GM23338 (cell line): Measurements from ENCODE around the gene NBEAL2. TPM values are rescaled to one million over a fixed set of nuclear protein-coding genes. Genes with fewer than 3 reads are reported as not detected.

Experiments
- ATAC-seq: fragments of 200-7000 bp; cut with Tn5 transposase; 3 replicates; pipeline ENCODE4 v1.9.1; 2020
- DNase-seq: peaks from one replicate; pipeline ENCODE4 v3.0.0-alpha.2; 2015; ENCODE audit warnings: low spot score
- H2AFZ ChIP-seq: fragments of 200-600 bp; sonication (generic); 2 replicates; pipeline ENCODE4 v1.8.0; 2016; ENCODE audit warnings: antibody characterized with exemption, mild to moderate bottlenecking, moderate library complexity
- H3F3A ChIP-seq: fragments of 200-600 bp; sonication (generic); replicated peaks from 2 replicates; pipeline ENCODE4 v1.8.0; 2017; ENCODE audit warnings: antibody characterized with exemption, mixed run types, low read depth
- H3K27ac ChIP-seq: fragments of 200-600 bp; sonication (generic); 2 replicates; pipeline ENCODE4 v1.6.1; 2016; ENCODE audit warnings: low read depth
- H3K27me3 ChIP-seq: fragments of 200-600 bp; sonication (generic); 2 replicates; pipeline ENCODE4 v1.8.0; 2016; ENCODE audit warnings: mild to moderate bottlenecking, mixed run types, moderate library complexity; ENCODE audit not compliant: insufficient read depth
- H3K36me3 ChIP-seq: fragments of 200-600 bp; sonication (generic); 2 replicates; pipeline ENCODE4 v1.8.0; 2016; ENCODE audit warnings: mild to moderate bottlenecking; ENCODE audit not compliant: insufficient read depth
- H3K4me1 ChIP-seq: fragments of 200-600 bp; sonication (generic); 2 replicates; pipeline ENCODE4 v1.8.0; 2016; ENCODE audit warnings: mild to moderate bottlenecking, moderate library complexity; ENCODE audit not compliant: insufficient read depth
- H3K4me2 ChIP-seq: fragments of 200-600 bp; sonication (generic); 2 replicates; pipeline ENCODE4 v1.7.1; 2017; ENCODE audit warnings: mixed run types
- H3K4me3 ChIP-seq: fragments of 200-600 bp; sonication (generic); 2 replicates; pipeline ENCODE4 v1.6.1; 2016; ENCODE audit warnings: mixed run types
- H3K79me2 ChIP-seq: fragments of 200-600 bp; sonication (generic); replicated peaks from 2 replicates; pipeline ENCODE4 v1.8.0; 2017; ENCODE audit warnings: mild to moderate bottlenecking; ENCODE audit not compliant: insufficient read depth
- H3K9me2 ChIP-seq: fragments of 200-600 bp; sonication (generic); 2 replicates; pipeline ENCODE4 v1.8.0; 2017; ENCODE audit not compliant: insufficient read depth
- H4K20me1 ChIP-seq: fragments of 200-600 bp; sonication (generic); replicated peaks from 2 replicates; pipeline ENCODE4 v1.8.0; 2017; ENCODE audit warnings: mild to moderate bottlenecking; ENCODE audit not compliant: insufficient read depth
- H3K27ac Mint-ChIP-seq: 2 replicates; pipeline ENCODE4 v1.8.0; 2020; ENCODE audit warnings: inconsistent platforms, mild to moderate bottlenecking, moderate library complexity, mixed read lengths
- H3K27me3 Mint-ChIP-seq: 3 replicates; pipeline ENCODE4 v1.8.0; 2022; ENCODE audit warnings: low read depth, mild to moderate bottlenecking, moderate library complexity, mixed read lengths, inconsistent platforms; ENCODE audit not compliant: insufficient read depth, poor library complexity
- H3K36me3 Mint-ChIP-seq: 3 replicates; pipeline ENCODE4 v1.8.0; 2021; ENCODE audit warnings: low read depth, mild to moderate bottlenecking, inconsistent platforms, moderate library complexity, mixed read lengths
- H3K4me1 Mint-ChIP-seq: 3 replicates; pipeline ENCODE4 v1.8.0; 2020; ENCODE audit warnings: mild to moderate bottlenecking, inconsistent platforms, mixed read lengths
- H3K4me3 Mint-ChIP-seq: 3 replicates; pipeline ENCODE4 v1.8.0; 2021; ENCODE audit warnings: moderate library complexity, mild to moderate bottlenecking, inconsistent platforms, mixed read lengths
- H3K9me3 Mint-ChIP-seq: 3 replicates; pipeline ENCODE4 v1.8.0; 2020; ENCODE audit warnings: moderate library complexity, mild to moderate bottlenecking, inconsistent platforms, mixed read lengths
- CREB1 ChIP-seq: fragments of 250-450 bp; sonication (Bioruptor Pico); IDR thresholded peaks from 2 replicates; pipeline ENCODE4 v1.5.0; 2020; ENCODE audit warnings: low read depth, mild to moderate bottlenecking, moderate library complexity
- EZH2phosphoT487 ChIP-seq: fragments of 200-600 bp; sonication (generic); IDR thresholded peaks from one replicate; pipeline ENCODE4 v1.8.1; 2018; ENCODE audit warnings: antibody characterized with exemption; ENCODE audit not compliant: unreplicated experiment
- JUNB ChIP-seq: IDR thresholded peaks from one replicate; pipeline ENCODE4 v1.6.1; 2016; ENCODE audit warnings: antibody characterized with exemption; ENCODE audit not compliant: unreplicated experiment
- NANOG ChIP-seq: IDR thresholded peaks from 2 replicates; pipeline ENCODE4 v1.6.1; 2016; ENCODE audit warnings: antibody characterized with exemption, borderline replicate concordance
- POLR2AphosphoS5 ChIP-seq: IDR thresholded peaks from 2 replicates; pipeline ENCODE4 v1.6.1; 2016; ENCODE audit warnings: antibody characterized with exemption, low read depth
- ZNF331 ChIP-seq: fragments of 250-450 bp; sonication (Bioruptor Pico); IDR thresholded peaks from 2 replicates; pipeline ENCODE4 v1.5.0; 2020; ENCODE audit warnings: low read depth, mild to moderate bottlenecking, moderate library complexity
- polyA plus RNA-seq: library from polyadenylated mRNA; unstranded; fragments of >200 nt; fragmentation: Nextera tagmentation; extraction: Ambion mirVana; gene quantifications from 2 replicates; pipeline ENCODE4 v1.2.1, GENCODE V29; 2016
- total RNA-seq: library from RNA; depleted of rRNA; stranded (reverse); fragments of >200 nt; shearing (Covaris generic); gene quantifications from 2 replicates; pipeline ENCODE4 v1.2.3, GENCODE V29; 2014
- TF ChIP-seq, protein P1 (sequence below): fragments of 250-450 bp; sonication (Bioruptor Pico); IDR thresholded peaks from 2 replicates; pipeline ENCODE4 v1.5.0; 2020; ENCODE audit warnings: mild to moderate bottlenecking, moderate library complexity
- TF ChIP-seq, protein P2 (sequence below): IDR thresholded peaks from 2 replicates; pipeline ENCODE4 v1.6.1; 2016; ENCODE audit warnings: antibody characterized with exemption
- TF ChIP-seq, protein P3 (sequence below), 2 experiments: fragments of 200-600 bp in 1 of 2; sonication (generic) in 1 of 2; conservative IDR thresholded peaks; 2 replicates each; pipeline versions ENCODE4 v1.5.1 to v1.6.1; 2016 to 2017; ENCODE audit warnings: antibody characterized with exemption in 2 of 2, low read depth in 2 of 2, mild to moderate bottlenecking in 2 of 2, moderate library complexity in 1 of 2

NBEAL2 gene
- total and polyA plus RNA-seq, 2 experiments from 2014 or later = 13.5 to 79.9 TPM

DNA sequence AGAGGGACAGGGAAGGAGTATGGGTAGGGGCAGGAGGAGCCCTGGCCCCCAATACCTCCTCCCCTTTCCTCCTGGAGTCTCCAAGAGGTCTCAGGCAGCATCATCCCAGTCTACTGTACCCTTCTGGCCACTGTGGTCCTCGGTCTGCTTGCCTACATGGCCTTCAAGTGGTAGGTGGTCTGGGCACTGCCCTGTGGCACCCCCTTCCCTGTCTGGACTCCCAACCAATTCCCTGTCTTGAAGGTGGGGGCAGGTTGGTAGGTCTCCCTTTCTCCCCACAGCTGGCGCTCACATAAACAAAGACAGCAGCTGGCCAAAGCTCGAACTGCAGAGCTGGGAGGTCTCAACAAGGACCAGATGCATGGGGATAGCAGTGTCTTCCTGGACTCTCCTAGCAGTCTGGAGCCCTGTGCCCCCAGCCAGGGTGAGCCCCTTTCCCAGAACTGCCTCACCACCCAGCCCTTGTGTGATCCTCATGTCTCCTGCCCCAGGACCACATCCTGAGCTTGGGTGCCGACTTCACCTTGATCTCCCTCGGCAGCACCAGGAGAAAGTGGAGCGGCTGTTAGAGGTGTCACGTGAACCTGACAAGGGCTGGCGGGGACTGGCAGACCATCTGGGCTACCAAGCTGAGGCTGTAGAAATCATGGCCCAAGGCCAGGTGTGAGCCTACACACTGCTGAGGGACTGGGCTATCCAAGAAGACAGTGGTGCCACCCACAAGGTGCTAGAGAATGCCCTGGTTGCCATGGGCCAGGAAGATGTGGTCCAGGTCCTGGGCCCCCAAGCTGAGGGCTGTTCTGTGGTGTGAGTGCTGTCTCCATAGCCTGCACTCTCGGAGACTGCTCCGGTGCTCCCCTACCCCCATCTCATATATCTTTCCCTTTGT is 33.1 kb downstream of the NBEAL2 start (continued):
- TF ChIP-seq, protein P1, sequence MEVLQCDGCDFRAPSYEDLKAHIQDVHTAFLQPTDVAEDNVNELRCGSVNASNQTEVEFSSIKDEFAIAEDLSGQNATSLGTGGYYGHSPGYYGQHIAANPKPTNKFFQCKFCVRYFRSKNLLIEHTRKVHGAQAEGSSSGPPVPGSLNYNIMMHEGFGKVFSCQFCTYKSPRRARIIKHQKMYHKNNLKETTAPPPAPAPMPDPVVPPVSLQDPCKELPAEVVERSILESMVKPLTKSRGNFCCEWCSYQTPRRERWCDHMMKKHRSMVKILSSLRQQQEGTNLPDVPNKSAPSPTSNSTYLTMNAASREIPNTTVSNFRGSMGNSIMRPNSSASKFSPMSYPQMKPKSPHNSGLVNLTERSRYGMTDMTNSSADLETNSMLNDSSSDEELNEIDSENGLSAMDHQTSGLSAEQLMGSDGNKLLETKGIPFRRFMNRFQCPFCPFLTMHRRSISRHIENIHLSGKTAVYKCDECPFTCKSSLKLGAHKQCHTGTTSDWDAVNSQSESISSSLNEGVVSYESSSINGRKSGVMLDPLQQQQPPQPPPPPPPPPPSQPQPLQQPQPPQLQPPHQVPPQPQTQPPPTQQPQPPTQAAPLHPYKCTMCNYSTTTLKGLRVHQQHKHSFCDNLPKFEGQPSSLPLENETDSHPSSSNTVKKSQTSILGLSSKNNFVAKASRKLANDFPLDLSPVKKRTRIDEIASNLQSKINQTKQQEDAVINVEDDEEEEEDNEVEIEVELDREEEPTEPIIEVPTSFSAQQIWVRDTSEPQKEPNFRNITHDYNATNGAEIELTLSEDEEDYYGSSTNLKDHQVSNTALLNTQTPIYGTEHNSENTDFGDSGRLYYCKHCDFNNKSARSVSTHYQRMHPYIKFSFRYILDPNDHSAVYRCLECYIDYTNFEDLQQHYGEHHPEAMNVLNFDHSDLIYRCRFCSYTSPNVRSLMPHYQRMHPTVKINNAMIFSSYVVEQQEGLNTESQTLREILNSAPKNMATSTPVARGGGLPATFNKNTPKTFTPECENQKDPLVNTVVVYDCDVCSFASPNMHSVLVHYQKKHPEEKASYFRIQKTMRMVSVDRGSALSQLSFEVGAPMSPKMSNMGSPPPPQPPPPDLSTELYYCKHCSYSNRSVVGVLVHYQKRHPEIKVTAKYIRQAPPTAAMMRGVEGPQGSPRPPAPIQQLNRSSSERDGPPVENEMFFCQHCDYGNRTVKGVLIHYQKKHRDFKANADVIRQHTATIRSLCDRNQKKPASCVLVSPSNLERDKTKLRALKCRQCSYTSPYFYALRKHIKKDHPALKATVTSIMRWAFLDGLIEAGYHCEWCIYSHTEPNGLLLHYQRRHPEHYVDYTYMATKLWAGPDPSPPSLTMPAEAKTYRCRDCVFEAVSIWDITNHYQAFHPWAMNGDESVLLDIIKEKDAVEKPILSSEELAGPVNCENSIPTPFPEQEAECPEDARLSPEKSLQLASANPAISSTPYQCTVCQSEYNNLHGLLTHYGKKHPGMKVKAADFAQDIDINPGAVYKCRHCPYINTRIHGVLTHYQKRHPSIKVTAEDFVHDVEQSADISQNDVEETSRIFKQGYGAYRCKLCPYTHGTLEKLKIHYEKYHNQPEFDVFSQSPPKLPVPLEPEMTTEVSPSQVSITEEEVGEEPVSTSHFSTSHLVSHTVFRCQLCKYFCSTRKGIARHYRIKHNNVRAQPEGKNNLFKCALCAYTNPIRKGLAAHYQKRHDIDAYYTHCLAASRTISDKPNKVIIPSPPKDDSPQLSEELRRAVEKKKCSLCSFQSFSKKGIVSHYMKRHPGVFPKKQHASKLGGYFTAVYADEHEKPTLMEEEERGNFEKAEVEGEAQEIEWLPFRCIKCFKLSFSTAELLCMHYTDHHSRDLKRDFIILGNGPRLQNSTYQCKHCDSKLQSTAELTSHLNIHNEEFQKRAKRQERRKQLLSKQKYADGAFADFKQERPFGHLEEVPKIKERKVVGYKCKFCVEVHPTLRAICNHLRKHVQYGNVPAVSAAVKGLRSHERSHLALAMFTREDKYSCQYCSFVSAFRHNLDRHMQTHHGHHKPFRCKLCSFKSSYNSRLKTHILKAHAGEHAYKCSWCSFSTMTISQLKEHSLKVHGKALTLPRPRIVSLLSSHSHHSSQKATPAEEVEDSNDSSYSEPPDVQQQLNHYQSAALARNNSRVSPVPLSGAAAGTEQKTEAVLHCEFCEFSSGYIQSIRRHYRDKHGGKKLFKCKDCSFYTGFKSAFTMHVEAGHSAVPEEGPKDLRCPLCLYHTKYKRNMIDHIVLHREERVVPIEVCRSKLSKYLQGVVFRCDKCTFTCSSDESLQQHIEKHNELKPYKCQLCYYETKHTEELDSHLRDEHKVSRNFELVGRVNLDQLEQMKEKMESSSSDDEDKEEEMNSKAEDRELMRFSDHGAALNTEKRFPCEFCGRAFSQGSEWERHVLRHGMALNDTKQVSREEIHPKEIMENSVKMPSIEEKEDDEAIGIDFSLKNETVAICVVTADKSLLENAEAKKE = no peak

DNA sequence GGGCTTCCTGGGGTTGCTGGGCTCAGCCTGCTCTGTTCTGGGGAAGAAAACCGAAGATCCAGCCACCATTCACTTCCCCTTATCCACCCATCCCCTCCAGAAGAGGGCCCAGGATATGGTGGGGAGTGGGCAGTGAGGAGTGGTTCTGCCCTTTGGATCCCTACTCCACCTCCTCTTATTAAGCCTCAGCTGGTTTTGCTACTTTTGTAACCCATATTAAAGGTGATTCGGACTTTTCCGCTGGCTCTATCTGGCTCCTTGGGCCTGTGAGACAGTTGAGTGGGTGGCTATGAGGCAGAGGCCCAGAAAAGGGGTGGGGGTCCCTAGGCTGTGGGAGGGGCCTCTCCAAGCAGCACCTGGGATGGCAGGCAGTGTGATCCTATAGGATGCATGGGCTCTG is 33.8 kb downstream of the NBEAL2 start:
- TF ChIP-seq ZNF331 (CRISPR knock-in tag) (no peak), NANOG (no peak), POLR2AphosphoS5 (no peak), CREB1 (CRISPR knock-in tag) (no peak), JUNB (no peak), EZH2phosphoT487 (no peak)
- TF ChIP-seq, protein P2, sequence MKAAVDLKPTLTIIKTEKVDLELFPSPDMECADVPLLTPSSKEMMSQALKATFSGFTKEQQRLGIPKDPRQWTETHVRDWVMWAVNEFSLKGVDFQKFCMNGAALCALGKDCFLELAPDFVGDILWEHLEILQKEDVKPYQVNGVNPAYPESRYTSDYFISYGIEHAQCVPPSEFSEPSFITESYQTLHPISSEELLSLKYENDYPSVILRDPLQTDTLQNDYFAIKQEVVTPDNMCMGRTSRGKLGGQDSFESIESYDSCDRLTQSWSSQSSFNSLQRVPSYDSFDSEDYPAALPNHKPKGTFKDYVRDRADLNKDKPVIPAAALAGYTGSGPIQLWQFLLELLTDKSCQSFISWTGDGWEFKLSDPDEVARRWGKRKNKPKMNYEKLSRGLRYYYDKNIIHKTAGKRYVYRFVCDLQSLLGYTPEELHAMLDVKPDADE = no peak
- TF ChIP-seq, protein P3, sequence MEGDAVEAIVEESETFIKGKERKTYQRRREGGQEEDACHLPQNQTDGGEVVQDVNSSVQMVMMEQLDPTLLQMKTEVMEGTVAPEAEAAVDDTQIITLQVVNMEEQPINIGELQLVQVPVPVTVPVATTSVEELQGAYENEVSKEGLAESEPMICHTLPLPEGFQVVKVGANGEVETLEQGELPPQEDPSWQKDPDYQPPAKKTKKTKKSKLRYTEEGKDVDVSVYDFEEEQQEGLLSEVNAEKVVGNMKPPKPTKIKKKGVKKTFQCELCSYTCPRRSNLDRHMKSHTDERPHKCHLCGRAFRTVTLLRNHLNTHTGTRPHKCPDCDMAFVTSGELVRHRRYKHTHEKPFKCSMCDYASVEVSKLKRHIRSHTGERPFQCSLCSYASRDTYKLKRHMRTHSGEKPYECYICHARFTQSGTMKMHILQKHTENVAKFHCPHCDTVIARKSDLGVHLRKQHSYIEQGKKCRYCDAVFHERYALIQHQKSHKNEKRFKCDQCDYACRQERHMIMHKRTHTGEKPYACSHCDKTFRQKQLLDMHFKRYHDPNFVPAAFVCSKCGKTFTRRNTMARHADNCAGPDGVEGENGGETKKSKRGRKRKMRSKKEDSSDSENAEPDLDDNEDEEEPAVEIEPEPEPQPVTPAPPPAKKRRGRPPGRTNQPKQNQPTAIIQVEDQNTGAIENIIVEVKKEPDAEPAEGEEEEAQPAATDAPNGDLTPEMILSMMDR (conservative IDR thresholded peaks at IDR 0.05; ENCODE audit: low read depth in 2 of 2) = no peak
- Histone ChIP-seq H3K79me2 (no peaks in the 10 kb centered on the region), H3K4me1 (0 out of 2 replicates have a peak, but pooled peaks cover 8% of the 10 kb centered on the region), H2AFZ (no peak overlapping the region), H3K4me3 (no peak overlapping the region), H3K27ac (no peak overlapping the region), H3F3A (peaks cover 10% of the 10 kb centered on the region; the same call in 1 of the 2 replicates), H3K36me3 (no peaks in the 10 kb centered on the region), H3K9me2 (peaks cover 9% of the 10 kb centered on the region; the same call in 1 of the 2 replicates), H4K20me1 (peaks cover 3% of the 10 kb centered on the region; the same call in 1 of the 2 replicates), H3K27me3 (no peaks in the 10 kb centered on the region), H3K4me2 (no peak overlapping the region)
- no peaks in the 10 kb centered on the region for H3K9me3 Mint-ChIP-seq
- peaks cover 22% of the 10 kb centered on the region for H3K4me1 Mint-ChIP-seq
- ATAC-seq (no peak), DNase-seq (no peak)
- no peak overlapping the region for H3K27ac Mint-ChIP-seq
- H3K27me3 Mint-ChIP-seq = peaks cover 5% of the 10 kb centered on the region
- H3K4me3 Mint-ChIP-seq = no peak overlapping the region
- peaks cover 22% of the 10 kb centered on the region for H3K36me3 Mint-ChIP-seq
